ENCODE results near the gene RBMS3. TPM values are rescaled to one million over a fixed set of nuclear protein-coding genes. Genes with fewer than 3 reads are reported as not detected.

Gene RBMS3
- total RNA-seq, 1 experiment from 2014 or later, result 0.42 TPM

DNA sequence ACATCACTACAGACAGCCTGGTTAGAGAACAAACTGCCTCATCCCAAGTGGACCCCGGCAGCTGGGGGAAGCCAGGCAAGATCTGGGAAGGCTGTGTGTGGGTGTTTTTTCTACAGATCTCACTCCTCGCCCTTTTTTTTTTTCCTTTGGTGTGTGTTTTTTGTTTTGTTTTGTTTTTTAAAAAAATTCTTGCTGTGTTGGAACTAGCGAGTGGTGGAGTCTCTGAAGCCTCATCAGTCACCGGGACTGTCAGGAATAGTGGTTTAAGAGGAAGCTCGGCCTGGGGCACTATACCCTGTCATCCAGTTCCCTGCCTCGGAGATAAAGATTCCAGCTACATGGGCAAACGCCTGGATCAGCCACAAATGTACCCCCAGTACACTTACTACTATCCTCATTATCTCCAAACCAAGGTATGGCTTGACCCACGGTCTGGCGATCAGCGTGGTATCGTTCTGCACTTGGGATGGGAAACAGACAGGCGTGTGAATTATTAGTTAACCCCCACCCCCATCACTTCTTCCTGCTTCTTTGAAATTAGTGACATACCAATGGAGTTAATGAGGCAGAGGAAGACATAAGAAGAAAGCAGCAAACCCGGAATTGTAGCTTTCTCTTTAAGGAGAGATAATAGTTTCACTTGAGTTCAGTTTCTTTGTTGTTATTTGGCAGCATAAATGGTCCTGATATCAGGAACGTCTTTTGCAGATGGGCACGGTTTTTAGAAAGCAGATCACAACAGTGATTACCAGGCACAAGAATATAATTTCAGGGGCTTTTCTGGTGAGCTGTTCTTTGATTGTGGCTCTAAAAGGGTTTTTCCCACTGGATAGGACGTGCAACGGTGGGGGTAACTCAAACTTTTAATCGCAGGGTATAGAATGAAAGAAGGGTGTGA, 722 bp downstream of the RBMS3 start:
- Histone ChIP-seq H3K27me3 (ENCODE audit: insufficient read depth, low read length) (peaks cover 18% of the 10 kb centered on the region), H3K9me3 (ENCODE audit: control insufficient read depth in 1 of 2, insufficient read depth in 1 of 2, low read depth in 1 of 2, low read length in 2 of 2) (no peaks in the 10 kb centered on the region), H3K9ac (ENCODE audit: low read length) (no peak overlapping the region), H3K27ac (ENCODE audit: low read depth, low read length) (no peak overlapping the region), H3K4me1 (ENCODE audit: control insufficient read depth in 1 of 2, insufficient read depth in 2 of 2, low read length in 2 of 2) (peaks cover 5 to 9% of the 10 kb centered on the region in 2 experiments; a peak in 2 of 4 replicates), H4K20me1 (ENCODE audit: insufficient read depth) (no peaks in the 10 kb centered on the region), H3K4me2 (ENCODE audit: low read length) (peak overlapping the region; percentile 76), H3K4me3 (replicated peaks in 1 of 2; ENCODE audit: low read depth in 1 of 2, low read length in 2 of 2) (peak overlapping the region in 1 of 2 experiments; percentile 51; a peak in 1 of 4 replicates), H3K36me3 (ENCODE audit: control insufficient read depth in 1 of 2, insufficient read depth in 2 of 2, low read length in 2 of 2) (no peaks in the 10 kb centered on the region), H3K9me2 (ENCODE audit: insufficient read depth) (no peaks in the 10 kb centered on the region), H2AFZ (ENCODE audit: low read depth, low read length, poor library complexity, severe bottlenecking) (peak overlapping the region; percentile 86), H3K79me2 (ENCODE audit: insufficient read depth, low read length) (no peaks in the 10 kb centered on the region)
- intact Hi-C loops (cut with micrococcal nuclease), result no loop called here
- ATAC-seq (0 out of 2 replicates have a peak, but pooled peaks have one; percentile 9), DNase-seq (ENCODE audit: low read depth, low spot score) (no peak)
- ChIA-PET POLR2A (interaction anchor here (0.7 to 0.9 kb wide), 2 partner anchors 13 to 118 kb away, joined by 3 to 6 read pairs; no protein-coding TSS in a partner anchor), CTCF (no interaction called here), RAD21 (ENCODE audit: low non-redundant PET in 1 of 2, low total read pairs in 2 of 2, uncharacterized antibody in 2 of 2, unreplicated experiment in 2 of 2) (no interaction called here)
- TF ChIP-seq ZFX (IDR thresholded peaks at IDR 0.05) (no peak), POLR2AphosphoS5 (IDR thresholded peaks at IDR 0.05; ENCODE audit: low read depth, low read length) (no peak), ZNF274 (IDR thresholded peaks at IDR 0.05; ENCODE audit: low read depth, low read length) (no peak), ATF3 (IDR thresholded peaks at IDR 0.05) (no peak), POLR2A (IDR thresholded peaks at IDR 0.05; ENCODE audit: borderline replicate concordance, extremely low read depth, insufficient read depth, insufficient read length) (no peak), FOSL1 (IDR thresholded peaks at IDR 0.05; ENCODE audit: low read depth) (no peak), CBX3 (IDR thresholded peaks at IDR 0.05; ENCODE audit: low read depth) (no peak)
- no TSS peak for BruUV-seq (replicated peaks)

DNA sequence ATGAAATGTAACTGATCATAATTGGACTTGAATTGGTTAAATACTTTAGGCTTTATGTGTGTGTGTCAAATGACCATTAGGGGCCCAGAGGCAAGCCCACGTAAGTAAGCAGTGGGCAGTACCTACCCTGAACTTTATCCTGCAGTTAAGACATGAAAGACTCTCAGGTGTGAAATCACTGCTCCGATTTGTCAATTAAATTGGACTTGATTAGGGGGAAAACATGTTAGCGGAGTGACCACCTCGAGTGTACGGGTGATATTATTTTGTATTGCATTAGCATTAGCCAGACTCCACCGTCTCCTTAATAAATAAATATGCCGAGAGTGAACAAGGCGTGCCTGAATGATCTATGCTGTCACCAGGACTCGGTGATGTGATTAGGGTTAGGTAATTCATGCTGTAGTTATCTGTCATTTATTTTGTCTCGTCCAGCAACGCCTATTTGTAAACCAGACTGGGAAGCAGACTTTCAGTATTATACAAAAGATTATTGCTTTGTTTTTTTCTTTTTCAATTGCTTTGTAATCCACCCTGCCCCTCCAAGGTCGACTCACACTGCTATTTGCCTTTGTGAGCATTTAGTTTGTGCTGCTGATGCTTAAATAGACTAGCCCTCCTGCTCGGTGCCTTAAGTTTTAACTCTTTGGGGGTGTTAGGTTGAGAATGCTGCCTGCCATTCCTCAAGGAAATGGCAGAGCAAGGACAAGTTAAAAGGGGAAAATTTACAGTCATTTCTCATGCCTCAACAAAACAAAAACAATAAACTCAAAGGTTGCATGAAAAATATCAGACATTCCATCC, 1.8 kb downstream of the RBMS3 start:
- ATAC-seq (no peak), DNase-seq (ENCODE audit: low read depth, low spot score) (no peak)
- no peaks in the 10 kb centered on the region for H4K20me1 ChIP-seq (ENCODE audit: insufficient read depth)
- no peaks in the 10 kb centered on the region for H3K9me3 ChIP-seq (ENCODE audit: control insufficient read depth in 1 of 2, insufficient read depth in 1 of 2, low read depth in 1 of 2, low read length in 2 of 2)
- H3K4me1 ChIP-seq (ENCODE audit: control insufficient read depth in 1 of 2, insufficient read depth in 2 of 2, low read length in 2 of 2), result peaks cover 5 to 9% of the 10 kb centered on the region in 2 experiments; a peak in 2 of 4 replicates
- H3K27ac ChIP-seq (ENCODE audit: low read depth, low read length), result no peak overlapping the region
- no peak overlapping the region for H3K4me2 ChIP-seq (ENCODE audit: low read length)
- no peak overlapping the region for H3K4me3 ChIP-seq (replicated peaks in 1 of 2; ENCODE audit: low read depth in 1 of 2, low read length in 2 of 2)
- no peaks in the 10 kb centered on the region for H3K36me3 ChIP-seq (ENCODE audit: control insufficient read depth in 1 of 2, insufficient read depth in 2 of 2, low read length in 2 of 2)
- CTCF ChIA-PET, result no interaction called here
- no peak overlapping the region for H3K9ac ChIP-seq (ENCODE audit: low read length)
- no peaks in the 10 kb centered on the region for H3K9me2 ChIP-seq (ENCODE audit: insufficient read depth)
- POLR2A ChIA-PET, result no interaction called here
- intact Hi-C loops (cut with micrococcal nuclease), result no loop called here
- H2AFZ ChIP-seq (ENCODE audit: low read depth, low read length, poor library complexity, severe bottlenecking), result no peak overlapping the region
- BruUV-seq (replicated peaks), result no TSS peak
- peaks cover 18% of the 10 kb centered on the region for H3K27me3 ChIP-seq (ENCODE audit: insufficient read depth, low read length)
- RAD21 ChIA-PET (ENCODE audit: low non-redundant PET in 1 of 2, low total read pairs in 2 of 2, uncharacterized antibody in 2 of 2, unreplicated experiment in 2 of 2), result no interaction called here
- no peaks in the 10 kb centered on the region for H3K79me2 ChIP-seq (ENCODE audit: insufficient read depth, low read length)
- no peak for TF ChIP-seq CEBPB (IDR thresholded peaks at IDR 0.05; ENCODE audit: low read depth)
- TF ChIP-seq POLR2A (IDR thresholded peaks at IDR 0.05; ENCODE audit: borderline replicate concordance, extremely low read depth, insufficient read depth, insufficient read length), result no peak
- no peak for TF ChIP-seq CTCF (IDR thresholded peaks at IDR 0.05 in 2 of 3, conservative IDR thresholded peaks at IDR 0.05 in 1 of 3; ENCODE audit: borderline replicate concordance in 1 of 3, insufficient read depth in 1 of 3, low read depth in 2 of 3, low read length in 2 of 3)
- TF ChIP-seq SP1 (IDR thresholded peaks at IDR 0.05; ENCODE audit: low read depth), result no peak
- no peak for TF ChIP-seq CBX3 (IDR thresholded peaks at IDR 0.05; ENCODE audit: low read depth)
- TF ChIP-seq RAD21 (IDR thresholded peaks at IDR 0.05; ENCODE audit: low read depth), result no peak
- no peak for TF ChIP-seq FOSL1 (IDR thresholded peaks at IDR 0.05; ENCODE audit: low read depth)

Data from HCT116 (cell line).